NCI-H82 treated with DMSO at 0.1 percent for 48 hours (cell line): ENCODE data around the gene SPATA31A7.
"Not testable (repeated sequence)": the region's sequence is repeated elsewhere in the genome, so short reads cannot be mapped to it uniquely, and the experiment has no call there.

Experiments used
- DNase-seq: peaks from one replicate; lab custom pipeline; 2025; ENCODE audit not compliant: unreplicated experiment; lab: John Stamatoyannopoulos, UW

The SPATA31A7 gene

GRCh38 chr9:61189736-61190135 lies at the start of gene SPATA31A7:
TSS of gene SPATA31A7 (plus strand) at chr9:61190036. CDS start at chr9:61190065, 29 bp downstream.
- DNase-seq = not testable (repeated sequence)

GRCh38 chr9:61226438-61226837 lies 36.6 kb downstream of the SPATA31A7 start:
- DNase-seq = not testable (repeated sequence)
